IMR-90 (cell line): ENCODE results near the gene ENOX1.

Experiments
- BHLHE40 ChIP-seq: fragments of 150-350 bp; IDR thresholded peaks from 2 replicates; pipeline ENCODE4 v1.6.1; 2016; ENCODE audit warnings: mild to moderate bottlenecking, low read depth, low read length
- CEBPB ChIP-seq: IDR thresholded peaks from 2 replicates; pipeline ENCODE4 v1.6.1; 2012; ENCODE audit warnings: low read depth, low read length, improper control_type of control experiment
- CTCF ChIP-seq: conservative IDR thresholded peaks from 2 replicates; pipeline ENCODE4 v1.5.1; 2012; ENCODE audit warnings: mild to moderate bottlenecking, low read depth, low read length, improper control_type of control experiment
- ELK1 ChIP-seq: fragments of 150-350 bp; IDR thresholded peaks from 2 replicates; pipeline ENCODE4 v1.6.1; 2016; ENCODE audit warnings: low read depth, mild to moderate bottlenecking, low read length, moderate library complexity, borderline replicate concordance
- MAZ ChIP-seq: IDR thresholded peaks from 2 replicates; pipeline ENCODE4 v1.6.1; 2012; ENCODE audit warnings: low read depth, mild to moderate bottlenecking, low read length, improper control_type of control experiment, moderate library complexity, borderline replicate concordance
- MXI1 ChIP-seq: IDR thresholded peaks from 2 replicates; pipeline ENCODE4 v1.6.1; 2012; ENCODE audit warnings: low read depth, mild to moderate bottlenecking, low read length, moderate library complexity, borderline replicate concordance
- POLR2A ChIP-seq: IDR thresholded peaks from 2 replicates; pipeline ENCODE4 v1.6.1; 2012; ENCODE audit warnings: mild to moderate bottlenecking, low read depth, low read length
- RAD21 ChIP-seq: IDR thresholded peaks from 2 replicates; pipeline ENCODE4 v1.6.1; 2012; ENCODE audit warnings: low read length, improper control_type of control experiment
- RCOR1 ChIP-seq: IDR thresholded peaks from 2 replicates; pipeline ENCODE4 v1.6.1; 2012; ENCODE audit warnings: mild to moderate bottlenecking, low read length, improper control_type of control experiment; ENCODE audit not compliant: insufficient replicate concordance
- RFX5 ChIP-seq: IDR thresholded peaks from 2 replicates; pipeline ENCODE4 v1.8.0; 2012; ENCODE audit warnings: low read depth, mild to moderate bottlenecking, low read length, moderate library complexity
- USF2 ChIP-seq: fragments of 150-350 bp; IDR thresholded peaks from 2 replicates; pipeline ENCODE4 v1.6.1; 2017; ENCODE audit warnings: mild to moderate bottlenecking, antibody characterized with exemption, low read length, low read depth

GRCh38 chr13:43800828-43801227 is 14.1 kb upstream of the ENOX1 start:
- TF ChIP-seq USF2, result no peak
- no peak for TF ChIP-seq CTCF
- TF ChIP-seq RFX5, result no peak
- TF ChIP-seq CEBPB, result no peak
- no peak for TF ChIP-seq MAZ
- no peak for TF ChIP-seq POLR2A
- TF ChIP-seq MXI1, result no peak
- TF ChIP-seq BHLHE40, result no peak
- TF ChIP-seq RCOR1, result no peak
- no peak for TF ChIP-seq RAD21
- no peak for TF ChIP-seq ELK1
